DND-41 (cell line): ENCODE results near the gene CHN1.

Experiments
- ATAC-seq: fragments of 200-7000 bp; cut with Tn5 transposase; 3 replicates; pipeline ENCODE4 v1.9.1; 2021; ENCODE audit warnings: low read depth; ENCODE audit not compliant: insufficient read depth
- DNase-seq: peaks from one replicate; pipeline ENCODE4 v3.0.0-alpha.2; 2020
- H2AFZ ChIP-seq: 2 replicates; pipeline ENCODE4 v1.6.0; 2012; ENCODE audit warnings: low read depth, low read length
- H3K27ac ChIP-seq: 2 replicates; pipeline ENCODE4 v1.5.1; 2012; ENCODE audit warnings: low read length, inconsistent platforms
- H3K27me3 ChIP-seq: fragments of 200-600 bp; sonication (generic); 2 replicates; pipeline ENCODE4 v1.6.0; 2012; ENCODE audit warnings: low read length, mild to moderate bottlenecking, inconsistent platforms; ENCODE audit not compliant: insufficient read depth, poor library complexity
- H3K36me3 ChIP-seq: 2 replicates; pipeline ENCODE4 v1.5.1; 2012; ENCODE audit warnings: low read length, inconsistent platforms; ENCODE audit not compliant: insufficient read depth
- H3K4me1 ChIP-seq: 2 replicates; pipeline ENCODE4 v1.5.1; 2012; ENCODE audit warnings: mild to moderate bottlenecking, low read length; ENCODE audit not compliant: insufficient read depth
- H3K4me2 ChIP-seq: 2 replicates; pipeline ENCODE4 v1.6.0; 2012; ENCODE audit warnings: mild to moderate bottlenecking, moderate library complexity, low read length, inconsistent platforms; ENCODE audit not compliant: insufficient read depth
- H3K4me3 ChIP-seq, 2 experiments: fragments of 200-600 bp in 1 of 2; shearing (Covaris generic) in 1 of 2; 2 replicates each; pipeline ENCODE4 v1.5.1; 2012 to 2016; ENCODE audit warnings: inconsistent platforms in 2 of 2, low read length in 2 of 2, mild to moderate bottlenecking in 2 of 2, low read depth in 1 of 2, moderate library complexity in 1 of 2
- H3K79me2 ChIP-seq: 2 replicates; pipeline ENCODE4 v1.6.0; 2012; ENCODE audit warnings: low read length, inconsistent platforms; ENCODE audit not compliant: insufficient read depth
- H3K9ac ChIP-seq: 2 replicates; pipeline ENCODE4 v1.6.0; 2012; ENCODE audit warnings: low read depth, mild to moderate bottlenecking, inconsistent platforms, low read length, moderate library complexity
- H3K9me3 ChIP-seq: 2 replicates; pipeline ENCODE4 v1.5.1; 2012; ENCODE audit warnings: low read length, moderate library complexity, mild to moderate bottlenecking, inconsistent platforms; ENCODE audit not compliant: insufficient read depth, severe bottlenecking
- H4K20me1 ChIP-seq: 2 replicates; pipeline ENCODE4 v1.6.0; 2012; ENCODE audit warnings: low read length; ENCODE audit not compliant: insufficient read depth
- CTCF ChIP-seq: IDR thresholded peaks from 2 replicates; pipeline ENCODE4 v1.5.1; 2012; ENCODE audit warnings: borderline replicate concordance, low read length, moderate library complexity, mild to moderate bottlenecking; ENCODE audit not compliant: poor library complexity, severe bottlenecking; ENCODE audit errors: extremely low read depth
- EZH2 ChIP-seq: IDR thresholded peaks from 3 replicates; pipeline ENCODE4 v1.6.1; 2012; ENCODE audit warnings: borderline replicate concordance, low read depth, mild to moderate bottlenecking, moderate library complexity, low read length, inconsistent platforms; ENCODE audit not compliant: severe bottlenecking

CHN1 gene

GRCh38 chr2:174774886-174775285, 230.3 kb downstream of the CHN1 start:
- DNase-seq (no peak), ATAC-seq (no peak)
- Histone ChIP-seq H3K27me3 (no peaks in the 10 kb centered on the region), H3K79me2 (no peaks in the 10 kb centered on the region), H3K27ac (no peak overlapping the region), H2AFZ (no peak overlapping the region), H3K36me3 (no peaks in the 10 kb centered on the region), H3K9ac (no peak overlapping the region), H3K4me3 (no peak overlapping the region), H3K4me2 (no peak overlapping the region), H4K20me1 (no peaks in the 10 kb centered on the region), H3K4me1 (peaks cover 21% of the 10 kb centered on the region), H3K9me3 (no peaks in the 10 kb centered on the region)
- TF ChIP-seq EZH2 (no peak), CTCF (no peak)

GRCh38 chr2:174773215-174773614, 232.0 kb downstream of the CHN1 start:
- Histone ChIP-seq H3K4me1 (peaks cover 9% of the 10 kb centered on the region), H2AFZ (no peak overlapping the region), H3K9me3 (no peaks in the 10 kb centered on the region), H3K36me3 (no peaks in the 10 kb centered on the region), H3K4me2 (no peak overlapping the region), H3K4me3 (no peak overlapping the region), H3K9ac (no peak overlapping the region), H4K20me1 (no peaks in the 10 kb centered on the region), H3K27me3 (peaks cover 3% of the 10 kb centered on the region), H3K79me2 (no peaks in the 10 kb centered on the region), H3K27ac (no peak overlapping the region)
- DNase-seq (no peak), ATAC-seq (no peak)
- TF ChIP-seq EZH2, result no peak
- no peak for TF ChIP-seq CTCF

GRCh38 chr2:174772472-174772801, 232.7 kb downstream of the CHN1 start:
- no peak for TF ChIP-seq EZH2
- no peak for TF ChIP-seq CTCF
- H2AFZ ChIP-seq, result no peak overlapping the region

More at GRCh38 chr2:174772472-174772801, 232.7 kb downstream of the CHN1 start:
- no peak for ATAC-seq
- Histone ChIP-seq H3K9me3 (no peaks in the 10 kb centered on the region), H3K79me2 (no peaks in the 10 kb centered on the region), H3K4me2 (no peak overlapping the region), H3K4me1 (peaks cover 1% of the 10 kb centered on the region), H3K27ac (no peak overlapping the region), H3K36me3 (no peaks in the 10 kb centered on the region), H4K20me1 (no peaks in the 10 kb centered on the region), H3K9ac (no peak overlapping the region), H3K4me3 (no peak overlapping the region), H3K27me3 (peaks cover 3% of the 10 kb centered on the region)
- DNase-seq, result no peak
